ENCODE data around the gene ZDHHC19. TPM values are rescaled to one million over a fixed set of nuclear protein-coding genes. Genes with fewer than 3 reads are reported as not detected.
A peak's percentile ranks its signal among the peaks of the same experiment; 100 is the strongest.
"Not testable (repeated sequence)": the region's sequence is repeated elsewhere in the genome, so short reads cannot be mapped to it uniquely, and the experiment has no call there.

The ZDHHC19 gene
- total and polyA plus RNA-seq, 2 donors: 0.19 to 0.68 TPM

DNA sequence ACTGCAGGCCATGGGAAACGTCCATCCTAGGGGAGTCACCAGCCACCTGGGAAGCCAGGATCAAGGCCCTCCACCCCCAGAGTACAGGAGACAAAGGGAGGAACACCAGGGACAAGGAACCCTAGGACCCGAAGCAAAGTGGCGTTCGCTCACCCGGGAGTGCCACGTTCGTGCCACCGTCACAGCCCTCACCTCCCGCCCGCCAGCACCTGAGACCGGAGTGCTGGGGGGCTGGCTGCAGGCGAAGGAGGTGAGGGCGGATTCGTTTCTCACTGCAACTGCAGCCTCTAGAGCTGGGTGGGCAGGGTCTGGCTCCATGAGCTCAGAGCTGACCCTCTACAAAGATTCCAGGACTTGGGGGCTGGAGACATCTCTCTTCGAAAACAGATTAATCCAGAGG is 26.3 kb downstream of the ZDHHC19 start:
- no peak for DNase-seq (ENCODE audit: low read depth in 6 of 9, low spot score in 9 of 9)
- WGBS: 99% methylated on average over 15 of the region's 15 CpGs
- Histone ChIP-seq H3K27me3 (ENCODE audit: control insufficient read depth in 2 of 2, insufficient read depth in 1 of 2, low read length in 1 of 2) (no peaks in the 10 kb centered on the region), H3K4me1 (ENCODE audit: control insufficient read depth in 2 of 2, insufficient read depth in 2 of 2, low read length in 2 of 2) (peaks cover 21 to 81% of the 10 kb centered on the region in 2 donors), H3K36me3 (ENCODE audit: control insufficient read depth in 2 of 2, insufficient read depth in 2 of 2, low read length in 1 of 2) (peaks cover 0 to 2% of the 10 kb centered on the region in 2 donors), H3K4me3 (ENCODE audit: low read length in 2 of 2) (no peak overlapping the region), H3K9me3 (ENCODE audit: control insufficient read depth in 2 of 2, insufficient read depth in 1 of 2, low read length in 1 of 2) (peaks cover 0 to 9% of the 10 kb centered on the region in 2 donors), H3K27ac (ENCODE audit: low read depth in 1 of 2, low read length in 1 of 2) (no peak overlapping the region)

DNA sequence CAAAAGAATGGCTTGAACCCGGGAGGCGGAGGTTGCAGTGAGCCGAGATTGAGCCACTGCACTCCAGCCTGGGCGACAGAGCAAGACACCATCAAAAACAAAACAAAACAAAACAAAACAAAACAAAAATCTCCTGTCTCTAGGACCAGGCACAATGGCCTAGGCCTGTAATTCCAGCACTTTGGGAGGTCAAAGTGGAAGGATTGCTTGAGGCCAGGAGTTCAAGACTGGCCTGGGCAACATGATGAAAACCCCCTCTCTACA is 27.1 kb downstream of the ZDHHC19 start:
- DNase-seq (ENCODE audit: low read depth in 6 of 9, low spot score in 9 of 9); H3K27ac ChIP-seq (ENCODE audit: low read depth in 1 of 2, low read length in 1 of 2); H3K4me3 ChIP-seq (ENCODE audit: low read length in 2 of 2); H3K9me3 ChIP-seq (ENCODE audit: control insufficient read depth in 2 of 2, insufficient read depth in 1 of 2, low read length in 1 of 2); H3K36me3 ChIP-seq (ENCODE audit: control insufficient read depth in 2 of 2, insufficient read depth in 2 of 2, low read length in 1 of 2); H3K27me3 ChIP-seq (ENCODE audit: control insufficient read depth in 2 of 2, insufficient read depth in 1 of 2, low read length in 1 of 2): not testable (repeated sequence)
- 97% methylated on average over 4 of the region's 4 CpGs for WGBS
- H3K4me1 ChIP-seq (ENCODE audit: control insufficient read depth in 2 of 2, insufficient read depth in 2 of 2, low read length in 2 of 2): peaks cover 29 to 83% of the 10 kb centered on the region in 2 donors

DNA sequence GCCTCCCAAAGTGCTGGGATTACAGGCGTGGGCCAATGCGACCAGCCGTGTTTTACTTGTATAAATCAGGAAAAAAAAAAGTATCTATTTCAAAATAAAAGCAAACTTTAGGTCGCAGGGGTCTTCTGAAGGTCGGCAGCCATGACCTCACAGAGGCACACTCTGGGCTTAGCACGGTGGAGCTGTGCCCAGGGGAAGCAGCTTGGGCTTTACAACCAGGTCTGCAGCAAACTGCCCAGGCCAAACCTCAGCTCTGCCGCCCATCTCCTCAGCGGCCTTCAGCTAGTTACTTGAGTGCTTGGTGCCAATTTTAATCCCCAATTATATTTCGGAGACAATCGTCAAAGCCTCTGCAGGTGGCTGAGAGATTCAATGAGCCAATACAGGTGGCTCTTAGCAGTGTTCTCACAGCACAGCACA is 30.1 kb downstream of the ZDHHC19 start:
- WGBS: 62% methylated on average over 10 of the region's 10 CpGs
- peak in 3 of 9 donors; percentile 29 to 60 (median 37) for DNase-seq (ENCODE audit: low read depth in 6 of 9, low spot score in 9 of 9)
- Histone ChIP-seq H3K27ac (ENCODE audit: low read depth in 1 of 2, low read length in 1 of 2) (peak overlapping the region in 1 of 2 donors; percentile 98), H3K9me3 (ENCODE audit: control insufficient read depth in 2 of 2, insufficient read depth in 1 of 2, low read length in 1 of 2) (peaks cover 0 to 16% of the 10 kb centered on the region in 2 donors), H3K4me3 (ENCODE audit: low read length in 2 of 2) (no peak overlapping the region), H3K36me3 (ENCODE audit: control insufficient read depth in 2 of 2, insufficient read depth in 2 of 2, low read length in 1 of 2) (peaks cover 0 to 2% of the 10 kb centered on the region in 2 donors), H3K4me1 (ENCODE audit: control insufficient read depth in 2 of 2, insufficient read depth in 2 of 2, low read length in 2 of 2) (peaks cover 19 to 64% of the 10 kb centered on the region in 2 donors), H3K27me3 (ENCODE audit: control insufficient read depth in 2 of 2, insufficient read depth in 1 of 2, low read length in 1 of 2) (no peaks in the 10 kb centered on the region)

- peak overlapping the region; percentile 23 to 38 for H3K4me3 ChIP-seq (ENCODE audit: low read length in 2 of 2)
- peaks cover 0 to 15% of the 10 kb centered on the region in 2 donors for H3K9me3 ChIP-seq (ENCODE audit: control insufficient read depth in 2 of 2, insufficient read depth in 1 of 2, low read length in 1 of 2)
- H3K27ac ChIP-seq (ENCODE audit: low read depth in 1 of 2, low read length in 1 of 2): peak overlapping the region; percentile 98 to 99
- 83% methylated on average over 9 of the region's 9 CpGs for WGBS
- H3K36me3 ChIP-seq (ENCODE audit: control insufficient read depth in 2 of 2, insufficient read depth in 2 of 2, low read length in 1 of 2): peaks cover 0 to 2% of the 10 kb centered on the region in 2 donors
- no peak for DNase-seq (ENCODE audit: low read depth in 6 of 9, low spot score in 9 of 9)
- H3K4me1 ChIP-seq (ENCODE audit: control insufficient read depth in 2 of 2, insufficient read depth in 2 of 2, low read length in 2 of 2): peaks cover 19 to 62% of the 10 kb centered on the region in 2 donors
- H3K27me3 ChIP-seq (ENCODE audit: control insufficient read depth in 2 of 2, insufficient read depth in 1 of 2, low read length in 1 of 2): no peaks in the 10 kb centered on the region
Measured at GRCh38 chr3:196180346-196180745, 30.9 kb downstream of the ZDHHC19 start.

- 3% methylated on average over 24 of the region's 24 CpGs for WGBS
- Histone ChIP-seq H3K36me3 (ENCODE audit: control insufficient read depth in 2 of 2, insufficient read depth in 2 of 2, low read length in 1 of 2) (peaks cover 0 to under 1% of the 10 kb centered on the region in 2 donors), H3K27ac (ENCODE audit: low read depth in 1 of 2, low read length in 1 of 2) (peak overlapping the region; percentile 98 to 99), H3K27me3 (ENCODE audit: control insufficient read depth in 2 of 2, insufficient read depth in 1 of 2, low read length in 1 of 2) (no peaks in the 10 kb centered on the region), H3K4me1 (ENCODE audit: control insufficient read depth in 2 of 2, insufficient read depth in 2 of 2, low read length in 2 of 2) (peaks cover 19 to 55% of the 10 kb centered on the region in 2 donors), H3K9me3 (ENCODE audit: control insufficient read depth in 2 of 2, insufficient read depth in 1 of 2, low read length in 1 of 2) (peaks cover 0 to 8% of the 10 kb centered on the region in 2 donors), H3K4me3 (ENCODE audit: low read length in 2 of 2) (peak overlapping the region; percentile 23 to 38)
- peak; percentile 69 to 95 (median 85) for DNase-seq (ENCODE audit: low read depth in 6 of 9, low spot score in 9 of 9)
Measured at GRCh38 chr3:196179380-196180308, 31.6 kb downstream of the ZDHHC19 start.

- no peaks in the 10 kb centered on the region for H3K27me3 ChIP-seq (ENCODE audit: control insufficient read depth in 2 of 2, insufficient read depth in 1 of 2, low read length in 1 of 2)
- DNase-seq (ENCODE audit: low read depth in 6 of 9, low spot score in 9 of 9): peak in 1 of 9 donors; percentile 9
- H3K36me3 ChIP-seq (ENCODE audit: control insufficient read depth in 2 of 2, insufficient read depth in 2 of 2, low read length in 1 of 2): no peaks in the 10 kb centered on the region
- H3K4me3 ChIP-seq (ENCODE audit: low read length in 2 of 2): peak overlapping the region in 1 of 2 donors; percentile 38
- H3K4me1 ChIP-seq (ENCODE audit: control insufficient read depth in 2 of 2, insufficient read depth in 2 of 2, low read length in 2 of 2): peaks cover 19 to 55% of the 10 kb centered on the region in 2 donors
- H3K9me3 ChIP-seq (ENCODE audit: control insufficient read depth in 2 of 2, insufficient read depth in 1 of 2, low read length in 1 of 2): peaks cover 0 to 8% of the 10 kb centered on the region in 2 donors
- peak overlapping the region; percentile 98 to 99 for H3K27ac ChIP-seq (ENCODE audit: low read depth in 1 of 2, low read length in 1 of 2)
- 73% methylated on average over 6 of the region's 6 CpGs for WGBS
Measured at GRCh38 chr3:196178993-196179379, 32.2 kb downstream of the ZDHHC19 start.

- no peak overlapping the region for H3K4me3 ChIP-seq (ENCODE audit: low read length in 2 of 2)
- H3K36me3 ChIP-seq (ENCODE audit: control insufficient read depth in 2 of 2, insufficient read depth in 2 of 2, low read length in 1 of 2): no peaks in the 10 kb centered on the region
- peaks cover 19 to 46% of the 10 kb centered on the region in 2 donors for H3K4me1 ChIP-seq (ENCODE audit: control insufficient read depth in 2 of 2, insufficient read depth in 2 of 2, low read length in 2 of 2)
- peaks cover 0 to 8% of the 10 kb centered on the region in 2 donors for H3K9me3 ChIP-seq (ENCODE audit: control insufficient read depth in 2 of 2, insufficient read depth in 1 of 2, low read length in 1 of 2)
- WGBS: 91% methylated on average over 4 of the region's 4 CpGs
- no peak for DNase-seq (ENCODE audit: low read depth in 6 of 9, low spot score in 9 of 9)
- peak overlapping the region in 1 of 2 donors; percentile 31 for H3K27ac ChIP-seq (ENCODE audit: low read depth in 1 of 2, low read length in 1 of 2)
- H3K27me3 ChIP-seq (ENCODE audit: control insufficient read depth in 2 of 2, insufficient read depth in 1 of 2, low read length in 1 of 2): no peaks in the 10 kb centered on the region
Measured at GRCh38 chr3:196177967-196178366, 33.2 kb downstream of the ZDHHC19 start.

- DNase-seq (ENCODE audit: low read depth in 6 of 9, low spot score in 9 of 9): no peak
- Histone ChIP-seq H3K4me3 (ENCODE audit: low read length in 2 of 2) (no peak overlapping the region), H3K36me3 (ENCODE audit: control insufficient read depth in 2 of 2, insufficient read depth in 2 of 2, low read length in 1 of 2) (no peaks in the 10 kb centered on the region), H3K9me3 (ENCODE audit: control insufficient read depth in 2 of 2, insufficient read depth in 1 of 2, low read length in 1 of 2) (peaks cover 0 to 8% of the 10 kb centered on the region in 2 donors), H3K27me3 (ENCODE audit: control insufficient read depth in 2 of 2, insufficient read depth in 1 of 2, low read length in 1 of 2) (no peaks in the 10 kb centered on the region), H3K27ac (ENCODE audit: low read depth in 1 of 2, low read length in 1 of 2) (no peak overlapping the region), H3K4me1 (ENCODE audit: control insufficient read depth in 2 of 2, insufficient read depth in 2 of 2, low read length in 2 of 2) (peaks cover 19 to 42% of the 10 kb centered on the region in 2 donors)
- whole genome bisulfite sequencing: 98% methylated on average over 16 of the region's 16 CpGs
Measured at GRCh38 chr3:196177567-196177966, 33.6 kb downstream of the ZDHHC19 start.

- Histone ChIP-seq H3K4me3 (ENCODE audit: low read length in 2 of 2) (no peak overlapping the region), H3K4me1 (ENCODE audit: control insufficient read depth in 2 of 2, insufficient read depth in 2 of 2, low read length in 2 of 2) (peaks cover 13 to 23% of the 10 kb centered on the region in 2 donors), H3K36me3 (ENCODE audit: control insufficient read depth in 2 of 2, insufficient read depth in 2 of 2, low read length in 1 of 2) (no peaks in the 10 kb centered on the region), H3K27ac (ENCODE audit: low read depth in 1 of 2, low read length in 1 of 2) (no peak overlapping the region), H3K9me3 (ENCODE audit: control insufficient read depth in 2 of 2, insufficient read depth in 1 of 2, low read length in 1 of 2) (peaks cover 0 to 8% of the 10 kb centered on the region in 2 donors), H3K27me3 (ENCODE audit: control insufficient read depth in 2 of 2, insufficient read depth in 1 of 2, low read length in 1 of 2) (no peaks in the 10 kb centered on the region)
- 98% methylated on average over 9 of the region's 9 CpGs for WGBS
- DNase-seq (ENCODE audit: low read depth in 6 of 9, low spot score in 9 of 9): no peak
Measured at GRCh38 chr3:196175722-196176121, 35.5 kb downstream of the ZDHHC19 start.

All from thymus (tissue), 11 donors.